Heart right ventricle (tissue), 16 donors: Measurements from ENCODE around the gene OR4Q2. TPM values are rescaled to one million over a fixed set of nuclear protein-coding genes. Genes with fewer than 3 reads are reported as not detected.

Experiments
- ATAC-seq, 8 donors: fragments of 200-7000 bp; cut with Tn5 transposase; one replicate each; pipeline ENCODE4 v1.9.1; 2020; ENCODE audit warnings: mild to moderate bottlenecking in 8 of 8, moderate library complexity in 8 of 8, moderate number of reproducible peaks in 1 of 8
- DNase-seq, 2 donors: peaks; one replicate each; pipeline ENCODE4 v3.0.0-alpha.2; 2020
- H3K27ac ChIP-seq, 10 donors: fragments of 200-600 bp; sonication (generic) in 2 of 10; one replicate each; pipeline versions ENCODE4 v1.5.0 to v1.8.0; 2020 to 2022; ENCODE audit warnings: mild to moderate bottlenecking in 3 of 10
- H3K27me3 ChIP-seq, 7 donors: fragments of 200-600 bp; one replicate each; pipeline ENCODE4 v1.8.0; 2021 to 2022; ENCODE audit warnings: mild to moderate bottlenecking in 2 of 7
- H3K36me3 ChIP-seq, 9 donors: fragments of 200-600 bp; sonication (generic) in 1 of 9; one replicate each; pipeline versions ENCODE4 v1.5.0 to v1.8.0; 2020 to 2022; ENCODE audit warnings: mild to moderate bottlenecking in 2 of 9
- H3K4me1 ChIP-seq, 9 donors: fragments of 200-600 bp; sonication (generic) in 1 of 9; one replicate each; pipeline versions ENCODE4 v1.5.0 to v1.8.0; 2020 to 2022; ENCODE audit warnings: mild to moderate bottlenecking in 4 of 9
- H3K4me3 ChIP-seq, 10 donors: fragments of 200-600 bp; sonication (generic) in 2 of 10; one replicate each; pipeline versions ENCODE4 v1.5.0 to v1.8.0; 2020 to 2022; ENCODE audit warnings: mild to moderate bottlenecking in 7 of 10, moderate library complexity in 2 of 10
- H3K9me3 ChIP-seq, 11 donors: fragments of 200-600 bp in 10 of 11; sonication (generic) in 2 of 11; one replicate each; pipeline versions ENCODE4 v1.5.0 to v1.8.0; 2013 to 2022; ENCODE audit warnings: mild to moderate bottlenecking in 2 of 11, control low read depth in 1 of 11, moderate library complexity in 1 of 11
- WGBS, 2 donors: extraction: QIAGEN DNeasy Blood & Tissue Kit; methylation state at CpG; one replicate each; pipeline ENCODE4 v1.1.7; 2013; ENCODE audit warnings: inconsistent platforms in 1 of 2; 5-methylcytosine and 5-hydroxymethylcytosine counted together
- intact Hi-C, 10 donors: fragments of 100-400 bp; cut with DNase I; formaldehyde crosslinking; loops; one replicate each; pipeline versions ENCODE4 v1.11.1 to v1.14.2; 2022
- polyA plus RNA-seq, 2 donors: library from polyadenylated mRNA; stranded (reverse); fragments of 200-250 nt; gene quantifications; one replicate each; pipeline ENCODE4 v1.2.3, GENCODE V29; 2013
- total RNA-seq, 10 donors: library from RNA; stranded (reverse); fragmentation: NEBNext Ultra II Directional in 3 of 10; extraction: Animal tissue kit (Norgen Biotek cat#: 25700) in 3 of 10; gene quantifications; one replicate each; pipeline versions ENCODE4 v1.2.1 to v1.2.4, GENCODE V29; 2021 to 2023
- TF ChIP-seq, protein P1 (sequence below), 9 donors: fragments of 200-600 bp; sonication (generic) in 2 of 9; IDR thresholded peaks; one replicate each; pipeline versions ENCODE4 v1.5.0 to v1.8.0; 2021 to 2022; ENCODE audit warnings: antibody characterized with exemption in 9 of 9, mild to moderate bottlenecking in 5 of 9, moderate library complexity in 1 of 9
- donor health status: Arrhythmogenic right ventricular cardiomyopathy.
- donor health status: ischemic (EF 13 %, LVEDD 7.1; RV severe dilation, severe dysfunction).
- donor health status: healthy with polysubstance abuse.
- donor health status: DM: no; HTN: yes; CAD: no.
- donor health status: DM: no; HTN: no; CAD: no.
- donor health status: ischemic (EF 25% LVEDD 6.9; RV normal size, moderate dysfunction).
- donor health status: ischemic (EF 25% LVEDD 5.7; RV mildly dilated, moderate dysfunction).
- donor health status: healthy.
- donor health status: DM: yes; HTN: yes; CAD: no.
- donor health status: Ischemic cardiomyopathy.
- donor health status: ischemic (EF 35%, LVEDD 5.7; RV mildly dilated, moderate dysfunction).
- donor health status: nonischemic (EF 11% LVEDD 7.7; RV severe dilation, severe dysfunction).
- donor health status: DM: yes; HTN: yes; CAD: no.
- donor health status: PGD.
- donor health status: ischemic (EF 29% LVEDD 5.4; RV normal size, mild dysfunction).
- donor health status: nonischemic (EF 23%, LVEDD 6.1; RV moderate dilation, normal function).

OR4Q2 gene
- total and polyA plus RNA-seq, 12 donors = not detected

DNA sequence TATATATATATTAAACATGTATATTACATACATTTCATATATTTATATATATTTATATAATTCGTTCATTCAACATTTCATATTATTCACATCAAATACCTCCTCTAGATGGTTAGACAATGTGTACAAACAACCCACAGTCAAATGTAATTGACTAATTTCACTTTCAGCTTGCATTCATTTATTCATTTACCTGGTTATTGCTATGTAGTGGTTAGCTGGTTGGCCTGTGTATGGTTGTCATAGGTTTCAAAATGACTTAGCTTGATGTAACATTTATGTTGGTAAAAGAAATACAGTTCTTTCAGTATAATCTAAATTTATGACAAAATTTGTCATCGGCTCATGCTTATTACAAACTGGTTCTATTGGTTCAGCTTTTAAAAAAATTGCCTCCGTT lies 33.5 kb downstream of the OR4Q2 start:
- TF ChIP-seq, protein P1, sequence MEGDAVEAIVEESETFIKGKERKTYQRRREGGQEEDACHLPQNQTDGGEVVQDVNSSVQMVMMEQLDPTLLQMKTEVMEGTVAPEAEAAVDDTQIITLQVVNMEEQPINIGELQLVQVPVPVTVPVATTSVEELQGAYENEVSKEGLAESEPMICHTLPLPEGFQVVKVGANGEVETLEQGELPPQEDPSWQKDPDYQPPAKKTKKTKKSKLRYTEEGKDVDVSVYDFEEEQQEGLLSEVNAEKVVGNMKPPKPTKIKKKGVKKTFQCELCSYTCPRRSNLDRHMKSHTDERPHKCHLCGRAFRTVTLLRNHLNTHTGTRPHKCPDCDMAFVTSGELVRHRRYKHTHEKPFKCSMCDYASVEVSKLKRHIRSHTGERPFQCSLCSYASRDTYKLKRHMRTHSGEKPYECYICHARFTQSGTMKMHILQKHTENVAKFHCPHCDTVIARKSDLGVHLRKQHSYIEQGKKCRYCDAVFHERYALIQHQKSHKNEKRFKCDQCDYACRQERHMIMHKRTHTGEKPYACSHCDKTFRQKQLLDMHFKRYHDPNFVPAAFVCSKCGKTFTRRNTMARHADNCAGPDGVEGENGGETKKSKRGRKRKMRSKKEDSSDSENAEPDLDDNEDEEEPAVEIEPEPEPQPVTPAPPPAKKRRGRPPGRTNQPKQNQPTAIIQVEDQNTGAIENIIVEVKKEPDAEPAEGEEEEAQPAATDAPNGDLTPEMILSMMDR (IDR thresholded peaks at IDR 0.05) = no peak

DNA sequence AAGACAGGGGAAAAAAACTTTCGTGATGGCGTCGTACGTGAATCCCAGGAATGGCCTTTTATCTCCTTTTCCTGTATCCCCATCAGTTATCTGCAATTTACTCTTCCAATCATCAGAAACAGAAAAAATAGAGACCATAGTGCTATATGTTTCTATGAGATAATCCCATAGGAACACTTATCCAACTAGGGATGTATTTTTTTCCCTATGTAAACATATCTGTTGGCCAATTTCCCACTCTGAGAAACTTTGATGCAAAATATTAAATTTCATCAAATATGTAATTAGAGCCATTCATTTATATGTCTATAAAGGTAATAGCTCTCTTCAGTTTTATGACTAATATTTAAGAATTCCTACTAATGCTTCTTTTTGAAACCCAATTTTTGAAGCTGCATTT lies 34.0 kb downstream of the OR4Q2 start, which contains the start of gene OR4K13:
Gene OR4K13, minus strand, starts transcription at position 101 of the 400 bp plus-strand sequence. CDS start 1,280 bp downstream, outside the sequence.
- DNase-seq = no peak

More for the DNA sequence above, 33.5 kb downstream of the OR4Q2 start:
- H3K9me3 ChIP-seq = peaks cover 0 to 10% (median 0%) of the 10 kb centered on the region in 11 donors
- no peak overlapping the region for H3K27ac ChIP-seq
- no peak overlapping the region for H3K4me3 ChIP-seq
- WGBS, 2 donors = 58 to 65% methylated on average over 3 of the region's 3 CpGs
- DNase-seq (no peak), ATAC-seq (no peak)
- intact Hi-C loops = no loop called here
- H3K4me1 ChIP-seq = no peaks in the 10 kb centered on the region
- no peaks in the 10 kb centered on the region for H3K36me3 ChIP-seq
- H3K27me3 ChIP-seq = no peaks in the 10 kb centered on the region

DNA sequence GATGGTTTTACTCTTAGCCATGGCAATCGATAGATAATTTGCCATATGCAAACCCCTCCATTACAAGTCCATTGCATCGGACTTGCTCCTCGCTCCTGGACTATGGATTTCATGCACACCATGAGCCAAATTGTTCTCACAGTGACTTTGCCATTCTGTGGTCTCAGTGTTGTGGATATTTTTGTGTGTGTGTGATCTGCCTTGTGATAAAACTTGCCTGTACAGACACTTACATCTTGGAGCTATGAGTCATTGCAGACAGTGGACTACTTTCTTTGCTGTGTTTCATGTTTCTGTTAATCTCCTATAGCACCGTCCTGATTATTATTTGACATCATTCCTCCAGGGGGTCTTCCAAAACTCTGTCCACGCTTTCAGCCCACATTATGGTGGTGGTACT lies 42.3 kb downstream of the OR4Q2 start:
- Histone ChIP-seq H3K9me3 (peaks cover 0 to 4% (median 0%) of the 10 kb centered on the region in 11 donors), H3K27me3 (no peaks in the 10 kb centered on the region), H3K36me3 (no peaks in the 10 kb centered on the region), H3K4me3 (no peak overlapping the region), H3K4me1 (no peaks in the 10 kb centered on the region), H3K27ac (no peak overlapping the region)
- WGBS, 2 donors = 63 to 65% methylated on average over 5 of the region's 5 CpGs
- ATAC-seq = no peak
- TF ChIP-seq, protein P1 (IDR thresholded peaks at IDR 0.05) = no peak
- intact Hi-C loops = no loop called here
- DNase-seq = no peak

More for the DNA sequence above, 34.0 kb downstream of the OR4Q2 start, which contains the start of gene OR4K13:
- Histone ChIP-seq H3K36me3 (no peaks in the 10 kb centered on the region), H3K9me3 (peaks cover 0 to 8% (median 0%) of the 10 kb centered on the region in 11 donors), H3K4me3 (no peak within 1 kb of the TSS), H3K27ac (no peak within 1 kb of the TSS), H3K27me3 (no peaks in the 10 kb centered on the region), H3K4me1 (no peaks in the 10 kb centered on the region)
- intact Hi-C loops = no loop called here
- no peak for ATAC-seq
- TF ChIP-seq, protein P1 (IDR thresholded peaks at IDR 0.05) = no peak
- 86 to 87% methylated on average over 4 of the region's 4 CpGs for WGBS, 2 donors

DNA sequence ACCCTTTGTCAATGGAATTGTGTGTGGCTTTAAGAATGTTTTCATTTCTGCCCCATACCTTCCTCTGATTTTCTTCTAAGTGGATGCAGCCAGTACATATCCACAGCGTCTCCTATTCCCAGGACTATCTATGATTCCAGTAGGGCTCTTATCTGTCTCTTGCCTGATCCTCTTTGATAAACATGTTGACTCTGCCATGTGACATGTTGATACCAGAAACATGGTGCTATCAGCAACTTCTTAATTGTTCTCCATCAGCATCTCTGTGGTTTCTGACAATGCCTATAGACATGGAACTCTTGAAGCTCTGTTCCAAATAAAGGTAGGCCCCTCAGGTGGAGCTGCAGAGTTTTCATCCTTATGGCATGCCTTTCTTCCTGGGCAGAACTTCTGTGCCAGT lies 46.2 kb downstream of the OR4Q2 start:
- Histone ChIP-seq H3K9me3 (no peaks in the 10 kb centered on the region), H3K36me3 (no peaks in the 10 kb centered on the region), H3K27me3 (no peaks in the 10 kb centered on the region), H3K4me3 (no peak overlapping the region), H3K4me1 (no peaks in the 10 kb centered on the region), H3K27ac (no peak overlapping the region)
- TF ChIP-seq, protein P1 (IDR thresholded peaks at IDR 0.05) = no peak
- DNase-seq (no peak), ATAC-seq (no peak)
- WGBS, 2 donors = 48 to 55% methylated on average over 1 of the region's 1 CpG
- intact Hi-C loops = no loop called here

Other genes starting within 250 kb of the OR4Q2 start
- gene OR4M1, start 228.7 kb upstream of the OR4Q2 start, total RNA-seq = not detected
- not detected for gene OR4M1, start 228.7 kb upstream of the OR4Q2 start, polyA plus RNA-seq
- not detected for gene OR4N2, start 198.4 kb upstream of the OR4Q2 start, total RNA-seq
- not detected for gene OR4N2, start 198.4 kb upstream of the OR4Q2 start, polyA plus RNA-seq
- gene OR4K2, start 127.0 kb upstream of the OR4Q2 start, total RNA-seq = not detected
- gene OR4K2, start 127.0 kb upstream of the OR4Q2 start, polyA plus RNA-seq = not detected
- not detected for gene OR4K5, start 81.6 kb upstream of the OR4Q2 start, total RNA-seq
- gene OR4K5, start 81.6 kb upstream of the OR4Q2 start, polyA plus RNA-seq = not detected
- gene OR4K1, start 71.2 kb upstream of the OR4Q2 start, total RNA-seq = not detected
- not detected for gene OR4K1, start 71.2 kb upstream of the OR4Q2 start, polyA plus RNA-seq
- gene OR4K15, start 26.6 kb upstream of the OR4Q2 start, total RNA-seq = not detected
- gene OR4K15, start 26.6 kb upstream of the OR4Q2 start, polyA plus RNA-seq = not detected
- gene OR4K14, start 17.1 kb downstream of the OR4Q2 start, total RNA-seq = not detected
- not detected for gene OR4K14, start 17.1 kb downstream of the OR4Q2 start, polyA plus RNA-seq
- gene OR4K13, start 33.9 kb downstream of the OR4Q2 start, total RNA-seq = not detected
- not detected for gene OR4K13, start 33.9 kb downstream of the OR4Q2 start, polyA plus RNA-seq
- not detected for gene OR4L1, start 57.9 kb downstream of the OR4Q2 start, total RNA-seq
- not detected for gene OR4L1, start 57.9 kb downstream of the OR4Q2 start, polyA plus RNA-seq
- gene OR4K17, start 108.6 kb downstream of the OR4Q2 start, total RNA-seq = not detected
- gene OR4K17, start 108.6 kb downstream of the OR4Q2 start, polyA plus RNA-seq = not detected
- not detected for gene OR4N5, start 136.7 kb downstream of the OR4Q2 start, total RNA-seq
- gene OR4N5, start 136.7 kb downstream of the OR4Q2 start, polyA plus RNA-seq = not detected
- not detected for gene OR11G2, start 188.7 kb downstream of the OR4Q2 start, total RNA-seq
- not detected for gene OR11G2, start 188.7 kb downstream of the OR4Q2 start, polyA plus RNA-seq
- gene OR11H6, start 221.5 kb downstream of the OR4Q2 start, total RNA-seq = not detected
- gene OR11H6, start 221.5 kb downstream of the OR4Q2 start, polyA plus RNA-seq = not detected
- not detected for gene OR11H7, start 226.8 kb downstream of the OR4Q2 start, total RNA-seq
- not detected for gene OR11H7, start 226.8 kb downstream of the OR4Q2 start, polyA plus RNA-seq
- gene OR11H4, start 237.1 kb downstream of the OR4Q2 start, total RNA-seq = not detected
- gene OR11H4, start 237.1 kb downstream of the OR4Q2 start, polyA plus RNA-seq = not detected